ENCODE measurements around the gene TBC1D22A. TPM values are rescaled to one million over a fixed set of nuclear protein-coding genes. Genes with fewer than 3 reads are reported as not detected.
A peak's percentile ranks its signal among the peaks of the same experiment; 100 is the strongest.

Gene TBC1D22A
- total RNA-seq, 1 donor from 2014 or later = 14.3 TPM

DNA sequence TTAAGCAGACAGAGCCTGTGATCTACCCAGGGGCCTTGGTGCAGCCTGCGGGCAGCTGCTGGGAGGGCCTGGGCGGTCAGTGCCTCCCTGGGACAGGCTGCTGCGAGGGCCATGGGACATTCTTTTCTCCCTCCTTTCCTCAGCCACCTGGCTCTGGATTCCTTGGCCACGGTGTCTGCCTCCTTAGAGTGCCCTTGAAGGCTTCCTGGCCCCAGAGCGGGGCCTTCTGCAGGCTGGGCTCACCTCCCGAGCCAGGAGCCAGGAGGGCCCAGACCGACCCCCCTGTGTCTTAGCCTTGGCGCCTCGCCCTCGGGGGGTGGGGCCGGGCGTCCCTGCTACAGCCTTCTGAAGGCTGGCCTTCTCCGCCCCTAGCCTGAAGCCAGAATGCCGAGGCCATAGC is 231.2 kb downstream of the TBC1D22A start:
- H3K36me3 Mint-ChIP-seq (ENCODE audit: low read depth) = peaks cover 3% of the 10 kb centered on the region
- H3K4me3 Mint-ChIP-seq = no peak overlapping the region
- TF ChIP-seq CTCF (conservative IDR thresholded peaks at IDR 0.05) = no peak
- DNase-seq (ENCODE audit: low read depth, low spot score) = no peak
- H3K27me3 Mint-ChIP-seq (ENCODE audit: low read depth) = no peaks in the 10 kb centered on the region
- peaks cover 5% of the 10 kb centered on the region for H3K4me1 Mint-ChIP-seq
- H3K27ac Mint-ChIP-seq (ENCODE audit: unreplicated experiment) = no peak overlapping the region
- H3K9me3 Mint-ChIP-seq = no peaks in the 10 kb centered on the region

DNA sequence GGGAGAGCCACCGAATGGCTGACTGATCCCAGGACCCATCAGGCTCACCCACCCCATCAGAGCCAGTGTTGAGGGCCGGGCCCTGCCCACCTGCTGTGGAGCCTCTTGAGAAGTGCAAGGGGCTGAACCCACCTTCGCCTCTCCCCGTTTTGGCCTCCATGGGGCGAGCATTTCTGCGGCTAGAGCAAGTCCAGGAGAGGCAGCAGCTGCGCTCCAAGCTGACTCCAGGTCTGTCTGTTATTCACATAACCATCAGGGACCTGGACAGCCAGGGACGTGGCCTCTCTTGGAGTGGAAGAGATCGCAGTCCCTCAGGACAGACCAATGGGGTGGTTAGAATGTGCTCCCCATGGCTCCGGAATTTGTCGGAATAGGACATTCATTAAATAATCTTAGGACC is 231.8 kb downstream of the TBC1D22A start:
- H3K4me1 Mint-ChIP-seq = peaks cover 5% of the 10 kb centered on the region
- TF ChIP-seq CTCF (conservative IDR thresholded peaks at IDR 0.05) = no peak
- no peak overlapping the region for H3K4me3 Mint-ChIP-seq
- DNase-seq (ENCODE audit: low read depth, low spot score) = no peak
- H3K27me3 Mint-ChIP-seq (ENCODE audit: low read depth) = no peaks in the 10 kb centered on the region
- no peaks in the 10 kb centered on the region for H3K9me3 Mint-ChIP-seq
- H3K27ac Mint-ChIP-seq (ENCODE audit: unreplicated experiment) = peak overlapping the region; percentile 12
- peaks cover 3% of the 10 kb centered on the region for H3K36me3 Mint-ChIP-seq (ENCODE audit: low read depth)

DNA sequence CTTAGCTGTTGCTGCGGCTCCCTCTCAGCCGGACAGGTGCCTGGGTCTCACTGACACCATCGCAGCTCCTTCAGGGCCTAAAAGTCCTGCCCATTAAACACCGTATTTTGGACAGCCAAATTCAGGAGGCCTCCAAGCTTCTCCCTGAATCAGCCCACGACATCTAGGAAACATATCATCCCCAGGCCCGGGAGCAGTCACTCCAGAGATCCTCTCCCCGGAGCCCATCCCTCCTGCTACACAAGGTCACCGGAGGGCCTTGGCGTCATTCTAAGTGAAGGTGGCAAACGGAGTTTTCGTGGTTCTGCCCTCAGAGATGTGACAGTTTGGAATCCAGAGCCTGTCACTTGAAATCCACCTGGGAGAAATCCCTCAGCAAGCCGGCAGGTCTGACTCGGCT is 232.5 kb downstream of the TBC1D22A start:
- peaks cover 3% of the 10 kb centered on the region for H3K36me3 Mint-ChIP-seq (ENCODE audit: low read depth)
- no peak overlapping the region for H3K4me3 Mint-ChIP-seq
- H3K27me3 Mint-ChIP-seq (ENCODE audit: low read depth) = no peaks in the 10 kb centered on the region

DNA sequence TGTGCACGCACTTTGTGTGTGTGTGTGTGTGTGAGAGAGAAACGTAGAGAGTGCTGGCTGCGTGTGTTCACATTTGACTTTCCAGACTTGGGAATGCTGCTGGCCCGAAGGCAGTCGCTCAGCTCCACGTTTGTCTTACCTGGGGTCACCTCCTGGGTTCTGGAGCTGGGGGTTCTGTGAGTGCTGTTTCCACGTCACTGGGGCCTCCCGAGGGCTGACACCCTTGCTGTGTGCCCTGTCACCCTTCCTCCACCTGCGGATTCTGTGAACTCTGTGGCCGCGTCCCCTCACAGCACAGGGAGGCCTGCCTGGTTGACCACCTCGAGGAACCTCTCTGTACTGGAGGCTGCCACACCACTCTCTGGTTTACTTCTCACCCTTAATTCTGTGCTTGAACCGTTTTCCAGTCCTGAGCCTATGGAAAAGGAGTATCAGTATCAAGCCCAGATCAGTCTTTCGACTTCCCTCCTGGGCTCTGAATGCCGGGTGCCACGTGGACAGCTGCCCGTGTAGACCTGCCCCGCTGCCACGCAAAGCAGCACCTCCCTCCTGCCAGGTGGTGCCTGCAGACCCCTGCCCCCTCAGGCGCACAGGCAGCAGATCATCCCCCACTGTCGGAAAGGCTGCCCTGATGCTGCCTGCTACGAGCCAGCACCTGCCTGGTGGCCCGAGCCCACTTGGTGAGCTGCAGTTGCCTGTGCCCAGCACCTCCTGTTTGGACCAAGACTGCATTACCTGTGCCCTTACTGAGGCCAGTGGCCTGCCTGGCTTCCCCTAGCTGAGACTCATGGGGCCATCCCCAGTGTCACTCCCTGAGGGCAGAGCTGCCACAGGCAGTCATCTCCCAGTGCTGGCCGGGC is 233.3 kb downstream of the TBC1D22A start:
- Mint-ChIP-seq H3K27me3 (ENCODE audit: low read depth) (no peaks in the 10 kb centered on the region), H3K36me3 (ENCODE audit: low read depth) (peaks cover 1% of the 10 kb centered on the region), H3K4me3 (no peak overlapping the region), H3K9me3 (no peaks in the 10 kb centered on the region), H3K4me1 (peaks cover 5% of the 10 kb centered on the region), H3K27ac (ENCODE audit: unreplicated experiment) (no peak overlapping the region)
- no peak for TF ChIP-seq CTCF (conservative IDR thresholded peaks at IDR 0.05)
- no peak for DNase-seq (ENCODE audit: low read depth, low spot score)

More for the DNA sequence above, 232.5 kb downstream of the TBC1D22A start:
- H3K9me3 Mint-ChIP-seq = no peaks in the 10 kb centered on the region
- H3K27ac Mint-ChIP-seq (ENCODE audit: unreplicated experiment) = no peak overlapping the region
- DNase-seq (ENCODE audit: low read depth, low spot score) = no peak
- peaks cover 5% of the 10 kb centered on the region for H3K4me1 Mint-ChIP-seq
- TF ChIP-seq CTCF (conservative IDR thresholded peaks at IDR 0.05) = no peak

GRCh38 chr22:46996595-46997310 is 234.3 kb downstream of the TBC1D22A start:
- Mint-ChIP-seq H3K9me3 (no peaks in the 10 kb centered on the region), H3K4me3 (no peak overlapping the region), H3K36me3 (ENCODE audit: low read depth) (no peaks in the 10 kb centered on the region), H3K27ac (ENCODE audit: unreplicated experiment) (no peak overlapping the region), H3K4me1 (peaks cover 5% of the 10 kb centered on the region), H3K27me3 (ENCODE audit: low read depth) (no peaks in the 10 kb centered on the region)
- no peak for TF ChIP-seq CTCF (conservative IDR thresholded peaks at IDR 0.05)
- no peak for DNase-seq (ENCODE audit: low read depth, low spot score)

Data from neural crest cell (in vitro differentiated cells).